Mesothelial cell of epicardium (in vitro differentiated cells): Measurements from ENCODE around the gene RNF125. TPM values are rescaled to one million over a fixed set of nuclear protein-coding genes. Genes with fewer than 3 reads are reported as not detected.
A peak's percentile ranks its signal among the peaks of the same experiment; 100 is the strongest.

Source experiments
- DNase-seq, 2 experiments: peaks; one replicate each; pipeline ENCODE4 v3.0.0; 2021; ENCODE audit warnings: low spot score in 2 of 2; ENCODE audit not compliant: unreplicated experiment in 2 of 2
- H3K27ac Mint-ChIP-seq: 2 replicates; pipeline ENCODE4 v1.8.0; 2021; ENCODE audit warnings: mixed read lengths
- H3K27me3 Mint-ChIP-seq: 2 replicates; pipeline ENCODE4 v1.8.0; 2021; ENCODE audit warnings: low read depth, mixed read lengths
- H3K36me3 Mint-ChIP-seq: 2 replicates; pipeline ENCODE4 v1.8.0; 2021; ENCODE audit warnings: mixed read lengths
- H3K4me1 Mint-ChIP-seq: 2 replicates; pipeline ENCODE4 v1.8.0; 2021; ENCODE audit warnings: mixed read lengths
- H3K4me3 Mint-ChIP-seq: 2 replicates; pipeline ENCODE4 v1.8.0; 2021; ENCODE audit warnings: mild to moderate bottlenecking, moderate library complexity, mixed read lengths
- H3K9me3 Mint-ChIP-seq: 2 replicates; pipeline ENCODE4 v1.8.0; 2021; ENCODE audit warnings: mixed read lengths
- total RNA-seq: library from RNA; stranded (reverse); gene quantifications from 3 replicates; pipeline ENCODE4 v1.2.1, GENCODE V29; 2021
- TF ChIP-seq, protein P1 (sequence below): fragments of 200-600 bp; sonication (generic); IDR thresholded peaks from one replicate; pipeline ENCODE4 v1.5.0; 2021; ENCODE audit warnings: antibody characterized with exemption; ENCODE audit not compliant: unreplicated experiment

Gene RNF125
- total RNA-seq, 1 donor from 2014 or later = 0.74 TPM

DNA sequence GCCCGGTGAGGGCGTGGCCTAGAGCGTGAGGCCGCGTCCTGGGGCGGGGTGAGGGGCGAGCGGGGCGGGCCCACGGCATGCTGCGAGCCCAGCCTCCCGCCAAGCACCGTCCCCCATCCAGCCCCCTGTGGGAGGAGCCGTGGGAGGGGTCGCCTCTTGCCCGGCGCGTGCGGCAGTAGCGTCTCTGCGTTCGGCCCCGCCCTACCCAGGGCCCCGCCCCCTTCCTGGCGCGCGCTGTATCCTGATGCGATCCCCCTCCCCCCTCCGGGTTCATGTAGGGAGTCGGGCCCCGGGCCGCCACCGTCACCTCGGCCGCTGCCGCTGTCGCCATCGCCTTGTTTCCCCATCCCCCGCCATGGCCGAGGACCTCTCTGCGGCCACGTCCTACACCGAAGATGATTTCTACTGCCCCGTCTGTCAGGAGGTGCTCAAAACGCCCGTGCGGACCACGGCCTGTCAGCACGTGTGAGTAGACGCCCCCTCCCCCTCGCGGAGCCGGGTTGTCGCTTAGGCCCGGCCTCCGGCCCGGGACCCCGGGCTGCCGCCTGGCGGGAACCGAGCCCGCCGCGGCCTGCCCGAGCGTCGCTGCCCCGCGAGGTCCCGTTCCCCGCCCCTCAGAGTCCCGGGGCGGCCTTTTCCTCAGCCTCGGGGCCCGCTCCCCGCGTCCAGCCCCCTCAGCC, 73.9 kb downstream of the RNF125 start:
- H3K27ac Mint-ChIP-seq = peak overlapping the region; percentile 98
- peak; percentile 99 for DNase-seq
- peaks cover 7% of the 10 kb centered on the region for H3K36me3 Mint-ChIP-seq
- TF ChIP-seq, protein P1, sequence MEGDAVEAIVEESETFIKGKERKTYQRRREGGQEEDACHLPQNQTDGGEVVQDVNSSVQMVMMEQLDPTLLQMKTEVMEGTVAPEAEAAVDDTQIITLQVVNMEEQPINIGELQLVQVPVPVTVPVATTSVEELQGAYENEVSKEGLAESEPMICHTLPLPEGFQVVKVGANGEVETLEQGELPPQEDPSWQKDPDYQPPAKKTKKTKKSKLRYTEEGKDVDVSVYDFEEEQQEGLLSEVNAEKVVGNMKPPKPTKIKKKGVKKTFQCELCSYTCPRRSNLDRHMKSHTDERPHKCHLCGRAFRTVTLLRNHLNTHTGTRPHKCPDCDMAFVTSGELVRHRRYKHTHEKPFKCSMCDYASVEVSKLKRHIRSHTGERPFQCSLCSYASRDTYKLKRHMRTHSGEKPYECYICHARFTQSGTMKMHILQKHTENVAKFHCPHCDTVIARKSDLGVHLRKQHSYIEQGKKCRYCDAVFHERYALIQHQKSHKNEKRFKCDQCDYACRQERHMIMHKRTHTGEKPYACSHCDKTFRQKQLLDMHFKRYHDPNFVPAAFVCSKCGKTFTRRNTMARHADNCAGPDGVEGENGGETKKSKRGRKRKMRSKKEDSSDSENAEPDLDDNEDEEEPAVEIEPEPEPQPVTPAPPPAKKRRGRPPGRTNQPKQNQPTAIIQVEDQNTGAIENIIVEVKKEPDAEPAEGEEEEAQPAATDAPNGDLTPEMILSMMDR = no peak
- H3K4me3 Mint-ChIP-seq = peak overlapping the region; percentile 94
- H3K27me3 Mint-ChIP-seq = no peaks in the 10 kb centered on the region
- no peaks in the 10 kb centered on the region for H3K9me3 Mint-ChIP-seq
- H3K4me1 Mint-ChIP-seq = peaks cover 29% of the 10 kb centered on the region

DNA sequence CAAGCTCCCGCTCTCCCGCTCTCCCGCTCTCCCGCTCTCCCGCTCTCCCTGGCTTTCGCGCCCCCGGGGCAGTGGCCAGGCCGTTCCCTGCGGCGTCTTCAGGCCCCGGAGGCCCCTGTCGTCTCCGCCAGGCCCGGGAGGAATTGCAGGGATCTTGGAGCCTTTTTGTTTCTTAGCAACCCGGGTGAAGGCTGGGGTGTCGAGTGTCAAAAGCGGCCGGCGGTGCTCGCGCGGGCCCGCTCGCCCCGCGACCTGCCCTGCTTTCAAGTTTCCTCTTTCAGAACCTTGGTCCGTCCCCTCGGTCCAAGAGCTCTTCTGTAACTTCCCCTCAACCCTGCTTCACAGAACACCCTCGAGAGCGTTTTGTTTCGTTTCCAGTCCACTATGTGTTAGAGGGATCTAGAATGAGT, 74.5 kb downstream of the RNF125 start:
- H3K36me3 Mint-ChIP-seq = peaks cover 7% of the 10 kb centered on the region
- TF ChIP-seq, protein P1 = no peak
- H3K27me3 Mint-ChIP-seq = no peaks in the 10 kb centered on the region
- peak overlapping the region; percentile 90 for H3K4me3 Mint-ChIP-seq
- H3K9me3 Mint-ChIP-seq = no peaks in the 10 kb centered on the region
- peak overlapping the region; percentile 95 for H3K27ac Mint-ChIP-seq
- H3K4me1 Mint-ChIP-seq = peaks cover 29% of the 10 kb centered on the region
- peak; percentile 26 to 64 for DNase-seq

DNA sequence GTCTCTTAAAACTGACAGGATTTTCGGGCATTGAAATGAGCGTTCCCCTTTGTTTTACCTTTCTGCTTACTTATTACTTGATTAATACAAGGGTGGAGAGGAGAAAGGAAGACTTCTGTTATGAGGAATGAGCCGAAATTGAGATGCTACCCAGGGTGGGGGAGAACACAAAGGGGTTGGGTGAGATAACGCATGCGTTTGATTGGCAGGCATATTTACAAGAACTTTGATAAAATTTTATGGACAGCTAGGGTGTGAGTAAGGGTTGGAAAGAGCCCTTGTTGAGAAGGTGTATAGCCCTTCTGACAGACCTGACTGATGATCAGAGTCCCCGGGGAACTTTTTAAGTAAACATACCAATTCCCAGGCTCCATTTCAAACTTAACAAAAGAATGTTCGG, 74.9 kb downstream of the RNF125 start:
- Mint-ChIP-seq H3K9me3 (no peaks in the 10 kb centered on the region), H3K4me1 (peaks cover 29% of the 10 kb centered on the region), H3K27me3 (no peaks in the 10 kb centered on the region), H3K4me3 (peak overlapping the region; percentile 90), H3K27ac (peak overlapping the region; percentile 95), H3K36me3 (peaks cover 7% of the 10 kb centered on the region)
- TF ChIP-seq, protein P1 = no peak
- DNase-seq = no peak

DNA sequence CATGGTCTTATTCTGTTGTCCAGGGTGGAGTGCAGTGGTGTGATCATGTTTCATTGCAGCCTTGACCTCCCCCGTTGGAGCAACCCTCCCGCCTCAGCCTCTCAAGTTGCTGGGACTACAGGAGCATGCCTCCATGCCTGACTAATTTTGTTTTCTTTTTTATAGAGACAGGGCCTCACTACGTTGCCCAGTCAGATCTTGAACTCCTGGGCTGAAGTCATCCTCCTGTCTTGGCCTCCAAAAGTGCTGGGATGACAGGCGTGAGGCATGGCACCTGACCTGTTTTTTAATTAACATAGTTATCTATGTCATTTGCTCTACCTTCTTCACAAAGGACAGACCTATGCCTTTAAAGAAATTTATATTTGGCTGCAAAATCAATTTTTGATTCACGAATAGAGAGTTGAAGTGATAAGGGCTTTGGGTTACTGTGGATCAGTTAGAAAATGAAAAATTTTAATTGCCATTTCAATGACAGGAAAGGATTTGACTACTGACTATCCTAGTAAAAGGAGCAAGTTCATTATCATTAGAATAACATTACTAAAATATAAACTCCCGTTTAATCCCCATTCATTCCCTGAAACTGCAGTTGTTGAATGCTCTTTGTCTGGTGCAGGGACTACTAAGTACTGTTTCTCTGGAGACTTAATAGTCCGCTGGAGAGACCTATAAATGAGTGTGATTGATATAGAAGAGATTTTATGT, 76.7 kb downstream of the RNF125 start:
- DNase-seq = no peak
- Mint-ChIP-seq H3K27ac (no peak overlapping the region), H3K4me1 (peaks cover 33% of the 10 kb centered on the region), H3K27me3 (no peaks in the 10 kb centered on the region), H3K36me3 (peaks cover 7% of the 10 kb centered on the region), H3K4me3 (no peak overlapping the region), H3K9me3 (no peaks in the 10 kb centered on the region)
- TF ChIP-seq, protein P1 = no peak

DNA sequence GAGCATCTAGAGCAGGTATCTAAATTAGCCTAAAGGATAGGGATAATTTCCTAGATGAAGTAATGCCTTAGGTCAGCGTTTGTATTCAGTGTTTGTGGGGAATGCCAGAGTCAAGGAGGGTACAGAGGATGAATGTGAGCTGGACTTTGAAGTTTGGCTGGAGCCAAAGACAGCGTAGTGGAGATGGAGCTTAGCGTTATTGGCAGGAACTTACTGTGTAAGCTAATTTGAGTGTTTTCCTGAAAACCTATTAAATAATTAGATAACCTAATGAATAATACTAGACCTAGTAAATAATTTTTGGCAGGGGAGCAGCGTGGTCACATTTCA, 77.2 kb downstream of the RNF125 start:
- TF ChIP-seq, protein P1 = no peak
- peaks cover 2% of the 10 kb centered on the region for H3K9me3 Mint-ChIP-seq
- H3K27me3 Mint-ChIP-seq = no peaks in the 10 kb centered on the region
- H3K27ac Mint-ChIP-seq = no peak overlapping the region
- peaks cover 9% of the 10 kb centered on the region for H3K36me3 Mint-ChIP-seq
- no peak overlapping the region for H3K4me3 Mint-ChIP-seq
- H3K4me1 Mint-ChIP-seq = peaks cover 33% of the 10 kb centered on the region
- no peak for DNase-seq
